Neural cell (in vitro differentiated cells): ENCODE data around the gene BTRC. TPM values are rescaled to one million over a fixed set of nuclear protein-coding genes. Genes with fewer than 3 reads are reported as not detected.

ENCODE experiments used
- H2AFZ ChIP-seq: fragments of 200-600, 300-800 bp; sonication (generic), shearing (Covaris generic); 2 replicates; pipeline ENCODE4 v1.6.0; 2014; ENCODE audit warnings: low read depth, mild to moderate bottlenecking, antibody characterized with exemption, low read length, moderate library complexity
- H3F3A ChIP-seq: fragments of 200-600 bp; shearing (Covaris generic); 2 replicates; pipeline ENCODE4 v1.6.1; 2016; ENCODE audit warnings: mild to moderate bottlenecking, moderate library complexity, mixed read lengths, antibody characterized with exemption, low read length; ENCODE audit not compliant: insufficient read depth, poor library complexity, severe bottlenecking
- H3K27ac ChIP-seq: fragments of 200-600, 300-800 bp; sonication (generic), shearing (Covaris generic); 2 replicates; pipeline ENCODE4 v1.5.1; 2014; ENCODE audit warnings: mild to moderate bottlenecking, low read length, moderate library complexity
- H3K27me3 ChIP-seq: fragments of 300-800, 200-600 bp; sonication (generic), shearing (Covaris generic); 2 replicates; pipeline ENCODE4 v1.6.0; 2014; ENCODE audit warnings: mild to moderate bottlenecking, low read depth, low read length, moderate library complexity; ENCODE audit not compliant: insufficient read depth
- H3K36me3 ChIP-seq: fragments of 300-800, 200-600 bp; sonication (generic), shearing (Covaris generic); 2 replicates; pipeline ENCODE4 v1.5.1; 2014; ENCODE audit warnings: mild to moderate bottlenecking, antibody characterized with exemption, low read length, moderate library complexity; ENCODE audit not compliant: insufficient read depth
- H3K4me2 ChIP-seq: fragments of 300-800, 200-600 bp; sonication (generic), shearing (Covaris generic); 2 replicates; pipeline ENCODE4 v1.6.0; 2014; ENCODE audit warnings: mild to moderate bottlenecking, low read length
- H3K4me3 ChIP-seq: fragments of 300-800, 200-600 bp; sonication (generic), shearing (Covaris generic); 2 replicates; pipeline ENCODE4 v1.5.1; 2014; ENCODE audit warnings: mild to moderate bottlenecking, low read length, moderate library complexity
- H3K79me2 ChIP-seq: fragments of 200-600 bp; shearing (Covaris generic); replicated peaks from 2 replicates; pipeline ENCODE4 v1.6.0; 2014; ENCODE audit warnings: mild to moderate bottlenecking, low read length, moderate library complexity; ENCODE audit not compliant: insufficient read depth
- H3K9ac ChIP-seq: fragments of 300-800, 200-600 bp; sonication (generic), shearing (Covaris generic); 2 replicates; pipeline ENCODE4 v1.6.1; 2016; ENCODE audit warnings: mild to moderate bottlenecking, low read length, mixed read lengths
- H3K9me2 ChIP-seq: fragments of 200-600 bp; shearing (Covaris generic); 2 replicates; pipeline ENCODE4 v1.6.1; 2016; ENCODE audit warnings: mild to moderate bottlenecking, low read length, mixed read lengths; ENCODE audit not compliant: insufficient read depth
- H3K9me3 ChIP-seq: fragments of 200-600, 300-800 bp; sonication (generic), shearing (Covaris generic); 2 replicates; pipeline ENCODE4 v1.6.1; 2016; ENCODE audit warnings: mild to moderate bottlenecking, mixed run types, low read length, moderate library complexity, mixed read lengths
- H4K20me1 ChIP-seq: fragments of 200-600 bp; shearing (Covaris generic); 2 replicates; pipeline ENCODE4 v1.6.1; 2016; ENCODE audit warnings: mild to moderate bottlenecking, mixed run types; ENCODE audit not compliant: insufficient read depth
- EP300 ChIP-seq: fragments of 450-650 bp; conservative IDR thresholded peaks from 2 replicates; pipeline ENCODE4 v1.6.1; 2014; ENCODE audit warnings: antibody characterized with exemption, mild to moderate bottlenecking, moderate library complexity; ENCODE audit not compliant: poor library complexity, severe bottlenecking
- EZH2 ChIP-seq: fragments of 200-600, 300-800 bp; shearing (Covaris generic), sonication (generic); IDR thresholded peaks from 2 replicates; pipeline ENCODE4 v1.6.1; 2014; ENCODE audit warnings: antibody characterized with exemption, low read length, borderline replicate concordance, mild to moderate bottlenecking; ENCODE audit not compliant: insufficient read depth, poor library complexity, severe bottlenecking
- MXI1 ChIP-seq: fragments of 450-650 bp; conservative IDR thresholded peaks from 2 replicates; pipeline ENCODE4 v1.6.1; 2014; ENCODE audit warnings: antibody characterized with exemption, mild to moderate bottlenecking; ENCODE audit not compliant: poor library complexity, severe bottlenecking
- POLR2AphosphoS5 ChIP-seq: IDR thresholded peaks from 2 replicates; pipeline ENCODE4 v1.6.1; 2012
- RAD21 ChIP-seq: fragments of 450-650 bp; conservative IDR thresholded peaks from 2 replicates; pipeline ENCODE4 v1.6.1; 2014; ENCODE audit warnings: antibody characterized with exemption, mild to moderate bottlenecking, moderate library complexity
- SMC3 ChIP-seq: fragments of 450-650 bp; conservative IDR thresholded peaks from 2 replicates; pipeline ENCODE4 v1.6.1; 2014; ENCODE audit warnings: antibody characterized with exemption, mild to moderate bottlenecking, moderate library complexity; ENCODE audit not compliant: poor library complexity
- TAF1 ChIP-seq: IDR thresholded peaks from 2 replicates; pipeline ENCODE4 v1.6.1; 2012; ENCODE audit warnings: low read depth
- polyA plus RNA-seq: library from polyadenylated mRNA; depleted of rRNA; stranded (reverse); fragments of >200 nt; gene quantifications from 2 replicates; pipeline ENCODE4 v1.2.3, GENCODE V29; 2014
- TF ChIP-seq, protein P1 (sequence below): fragments of 450-650 bp; IDR thresholded peaks from 2 replicates; pipeline ENCODE4 v1.5.1; 2014; ENCODE audit warnings: antibody characterized with exemption, mild to moderate bottlenecking, moderate library complexity; ENCODE audit not compliant: poor library complexity, severe bottlenecking
- TF ChIP-seq, protein P2 (sequence below): IDR thresholded peaks from 2 replicates; pipeline ENCODE4 v1.6.1; 2012; ENCODE audit warnings: borderline replicate concordance

The BTRC gene
- polyA plus RNA-seq, 1 donor from 2014 or later = 32.6 TPM

DNA sequence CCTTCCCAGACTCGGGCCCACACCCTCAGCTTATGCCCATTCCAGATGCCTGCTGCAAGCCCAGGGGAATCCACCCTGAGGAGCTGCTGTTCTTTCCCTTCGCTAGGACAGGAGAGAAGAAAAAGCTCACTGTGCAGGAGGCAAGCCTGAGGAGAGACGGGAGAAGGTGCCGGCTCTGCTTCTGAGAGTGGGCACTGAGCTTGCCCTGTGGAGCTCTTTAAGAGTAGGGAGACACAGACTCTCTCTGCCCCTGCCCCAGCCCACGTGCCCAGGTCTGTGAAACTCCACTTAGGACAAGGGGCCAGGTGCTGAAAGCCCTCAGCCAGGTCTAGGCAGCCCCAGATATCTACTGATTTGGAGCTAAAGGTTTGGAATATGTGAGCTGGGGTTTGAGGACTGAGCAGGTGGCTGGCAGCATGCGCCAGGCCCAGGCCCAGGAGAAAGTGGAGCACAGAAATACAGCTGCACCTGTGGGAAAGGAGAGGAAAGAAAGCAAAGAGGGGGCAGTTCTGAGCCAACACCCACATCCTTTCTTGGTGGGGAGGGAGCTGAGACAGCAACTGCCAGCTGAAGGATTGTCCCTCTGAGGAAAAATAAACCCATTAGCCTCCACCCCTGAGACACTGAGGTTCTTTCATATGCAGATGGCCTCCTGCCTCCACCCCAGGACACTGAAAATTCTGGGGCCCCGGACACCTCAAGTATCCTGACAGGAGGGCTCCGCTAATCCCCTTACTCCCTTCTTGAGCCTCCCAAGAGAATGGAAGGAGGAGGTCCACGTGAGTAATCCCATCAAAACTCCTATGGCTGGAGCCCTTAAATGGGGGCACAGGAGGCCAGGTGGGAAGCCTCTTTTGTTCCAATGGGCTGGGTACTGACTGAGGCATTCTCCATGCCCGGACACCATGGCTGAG, 226.8 kb downstream of the BTRC start:
- Histone ChIP-seq H3K9me2 (no peaks in the 10 kb centered on the region), H4K20me1 (no peaks in the 10 kb centered on the region), H3K79me2 (no peaks in the 10 kb centered on the region), H3K9me3 (no peaks in the 10 kb centered on the region), H3K4me3 (no peak overlapping the region), H3F3A (no peaks in the 10 kb centered on the region), H2AFZ (no peak overlapping the region), H3K4me2 (no peak overlapping the region), H3K27ac (no peak overlapping the region), H3K27me3 (no peaks in the 10 kb centered on the region), H3K36me3 (no peaks in the 10 kb centered on the region), H3K9ac (no peak overlapping the region)
- TF ChIP-seq EZH2 (no peak), EP300 (no peak), SMC3 (no peak), POLR2AphosphoS5 (no peak), TAF1 (no peak), MXI1 (no peak)
- TF ChIP-seq, protein P1, sequence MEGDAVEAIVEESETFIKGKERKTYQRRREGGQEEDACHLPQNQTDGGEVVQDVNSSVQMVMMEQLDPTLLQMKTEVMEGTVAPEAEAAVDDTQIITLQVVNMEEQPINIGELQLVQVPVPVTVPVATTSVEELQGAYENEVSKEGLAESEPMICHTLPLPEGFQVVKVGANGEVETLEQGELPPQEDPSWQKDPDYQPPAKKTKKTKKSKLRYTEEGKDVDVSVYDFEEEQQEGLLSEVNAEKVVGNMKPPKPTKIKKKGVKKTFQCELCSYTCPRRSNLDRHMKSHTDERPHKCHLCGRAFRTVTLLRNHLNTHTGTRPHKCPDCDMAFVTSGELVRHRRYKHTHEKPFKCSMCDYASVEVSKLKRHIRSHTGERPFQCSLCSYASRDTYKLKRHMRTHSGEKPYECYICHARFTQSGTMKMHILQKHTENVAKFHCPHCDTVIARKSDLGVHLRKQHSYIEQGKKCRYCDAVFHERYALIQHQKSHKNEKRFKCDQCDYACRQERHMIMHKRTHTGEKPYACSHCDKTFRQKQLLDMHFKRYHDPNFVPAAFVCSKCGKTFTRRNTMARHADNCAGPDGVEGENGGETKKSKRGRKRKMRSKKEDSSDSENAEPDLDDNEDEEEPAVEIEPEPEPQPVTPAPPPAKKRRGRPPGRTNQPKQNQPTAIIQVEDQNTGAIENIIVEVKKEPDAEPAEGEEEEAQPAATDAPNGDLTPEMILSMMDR = no peak

DNA sequence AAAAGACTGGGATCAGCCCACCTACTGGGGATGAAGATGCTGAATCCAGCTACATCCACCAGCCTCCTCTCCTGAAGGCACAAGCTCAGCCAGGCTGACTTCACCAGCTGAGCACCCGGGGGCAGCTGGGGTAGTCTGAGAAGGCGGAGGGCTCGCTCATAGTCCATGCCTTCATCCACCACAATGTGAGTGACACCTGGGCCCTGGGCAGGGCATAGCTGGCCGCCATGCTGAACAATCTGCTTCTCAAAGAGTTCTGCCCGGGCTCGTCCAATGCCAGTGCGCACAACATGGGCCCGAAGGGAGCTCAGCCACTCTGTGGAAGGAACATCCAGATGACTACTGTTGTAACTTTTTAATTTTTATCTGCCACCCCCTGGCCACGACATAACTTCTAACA, 231.9 kb downstream of the BTRC start:
- Histone ChIP-seq H3K4me3 (no peak overlapping the region), H3K27ac (no peak overlapping the region), H3K79me2 (peaks cover 17% of the 10 kb centered on the region), H2AFZ (no peak overlapping the region), H3K9me2 (no peaks in the 10 kb centered on the region), H4K20me1 (no peaks in the 10 kb centered on the region), H3K36me3 (no peaks in the 10 kb centered on the region), H3K27me3 (no peaks in the 10 kb centered on the region), H3F3A (no peaks in the 10 kb centered on the region), H3K4me2 (no peak overlapping the region), H3K9me3 (no peaks in the 10 kb centered on the region), H3K9ac (no peak overlapping the region)
- TF ChIP-seq, protein P2, sequence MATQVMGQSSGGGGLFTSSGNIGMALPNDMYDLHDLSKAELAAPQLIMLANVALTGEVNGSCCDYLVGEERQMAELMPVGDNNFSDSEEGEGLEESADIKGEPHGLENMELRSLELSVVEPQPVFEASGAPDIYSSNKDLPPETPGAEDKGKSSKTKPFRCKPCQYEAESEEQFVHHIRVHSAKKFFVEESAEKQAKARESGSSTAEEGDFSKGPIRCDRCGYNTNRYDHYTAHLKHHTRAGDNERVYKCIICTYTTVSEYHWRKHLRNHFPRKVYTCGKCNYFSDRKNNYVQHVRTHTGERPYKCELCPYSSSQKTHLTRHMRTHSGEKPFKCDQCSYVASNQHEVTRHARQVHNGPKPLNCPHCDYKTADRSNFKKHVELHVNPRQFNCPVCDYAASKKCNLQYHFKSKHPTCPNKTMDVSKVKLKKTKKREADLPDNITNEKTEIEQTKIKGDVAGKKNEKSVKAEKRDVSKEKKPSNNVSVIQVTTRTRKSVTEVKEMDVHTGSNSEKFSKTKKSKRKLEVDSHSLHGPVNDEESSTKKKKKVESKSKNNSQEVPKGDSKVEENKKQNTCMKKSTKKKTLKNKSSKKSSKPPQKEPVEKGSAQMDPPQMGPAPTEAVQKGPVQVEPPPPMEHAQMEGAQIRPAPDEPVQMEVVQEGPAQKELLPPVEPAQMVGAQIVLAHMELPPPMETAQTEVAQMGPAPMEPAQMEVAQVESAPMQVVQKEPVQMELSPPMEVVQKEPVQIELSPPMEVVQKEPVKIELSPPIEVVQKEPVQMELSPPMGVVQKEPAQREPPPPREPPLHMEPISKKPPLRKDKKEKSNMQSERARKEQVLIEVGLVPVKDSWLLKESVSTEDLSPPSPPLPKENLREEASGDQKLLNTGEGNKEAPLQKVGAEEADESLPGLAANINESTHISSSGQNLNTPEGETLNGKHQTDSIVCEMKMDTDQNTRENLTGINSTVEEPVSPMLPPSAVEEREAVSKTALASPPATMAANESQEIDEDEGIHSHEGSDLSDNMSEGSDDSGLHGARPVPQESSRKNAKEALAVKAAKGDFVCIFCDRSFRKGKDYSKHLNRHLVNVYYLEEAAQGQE = no peak
- TF ChIP-seq EP300 = no peak
- no peak for TF ChIP-seq RAD21
- TF ChIP-seq MXI1 = no peak
- TF ChIP-seq EZH2 = no peak
- no peak for TF ChIP-seq TAF1
- TF ChIP-seq POLR2AphosphoS5 = no peak
- TF ChIP-seq SMC3 = no peak
